Endothelial cell of umbilical vein (primary cell): Measurements from ENCODE around the gene CUTA. TPM values are rescaled to one million over a fixed set of nuclear protein-coding genes. Genes with fewer than 3 reads are reported as not detected.

Experiments
- BruUV-seq: library from RNA; stranded (reverse); fragments of 400-500 nt; replicated peaks from 2 replicates; lab custom pipeline; 2021; lab: Mats Ljungman, UMichigan
- CTCF ChIA-PET: fragments of 300-600, 350-600 bp; sonication (Branson Sonifier 250); formaldehyde crosslinking; loops from one replicate; lab custom pipeline; 2021; ENCODE audit warnings: antibody characterized with exemption, inconsistent platforms; lab: Charles Lee
- POLR2A ChIA-PET: fragments of 300-600, 350-600 bp; sonication (Branson Sonifier 250); formaldehyde crosslinking; loops from one replicate; lab custom pipeline; 2021; ENCODE audit warnings: antibody characterized with exemption, inconsistent platforms; lab: Charles Lee
- DNase-seq: peaks from one replicate; pipeline ENCODE4 v3.0.0-alpha.2; 2011; ENCODE audit warnings: low read depth, low spot score
- FAIRE-seq: peaks from 2 replicates; lab custom pipeline; 2011; peaks lifted over from hg19 to GRCh38; lab: Jason Lieb, UNC
- H2AFZ ChIP-seq: 2 replicates; pipeline ENCODE4 v1.6.0; 2012; ENCODE audit warnings: low read depth, low read length, control low read depth, inconsistent platforms
- H3K27ac ChIP-seq: 2 replicates; pipeline ENCODE4 v1.5.1; 2011; ENCODE audit warnings: low read depth, mild to moderate bottlenecking, control low read depth, low read length, moderate library complexity; ENCODE audit not compliant: insufficient read depth
- H3K27me3 ChIP-seq, 2 experiments: 2 replicates each; pipeline versions ENCODE4 v1.6.0 to v1.6.1; 2011; ENCODE audit warnings: low read length in 2 of 2, mixed read lengths in 1 of 2; ENCODE audit not compliant: control insufficient read depth in 2 of 2, insufficient read depth in 2 of 2
- H3K36me3 ChIP-seq, 2 experiments: 2 replicates in 1 of 2; 3 replicates in 1 of 2; pipeline ENCODE4 v1.5.1; 2011; ENCODE audit warnings: low read length in 2 of 2, mild to moderate bottlenecking in 1 of 2, moderate library complexity in 1 of 2; ENCODE audit not compliant: control insufficient read depth in 2 of 2, insufficient read depth in 2 of 2; ENCODE audit errors: extremely low read depth in 1 of 2
- H3K4me1 ChIP-seq: 3 replicates; pipeline ENCODE4 v1.5.1; 2011; ENCODE audit warnings: mild to moderate bottlenecking, low read length; ENCODE audit not compliant: control insufficient read depth, insufficient read depth; ENCODE audit errors: extremely low read depth
- H3K4me2 ChIP-seq: 2 replicates; pipeline ENCODE4 v1.6.1; 2011; ENCODE audit warnings: low read length, control low read depth, mixed read lengths; ENCODE audit not compliant: insufficient read depth
- H3K4me3 ChIP-seq, 3 experiments: fragments of 200-600 bp in 1 of 3; sonication (generic), shearing (Covaris generic) in 1 of 3; replicated peaks in 1 of 3; 2 replicates each; pipeline ENCODE4 v1.5.1; 2011 to 2016; ENCODE audit warnings: control low read depth in 3 of 3, low read length in 3 of 3, mild to moderate bottlenecking in 2 of 3, inconsistent platforms in 1 of 3, low read depth in 1 of 3, moderate library complexity in 1 of 3; ENCODE audit not compliant: insufficient read depth in 1 of 3
- H3K79me2 ChIP-seq: 2 replicates; pipeline ENCODE4 v1.6.0; 2012; ENCODE audit warnings: low read length, inconsistent platforms; ENCODE audit not compliant: control insufficient read depth, insufficient read depth
- H3K9ac ChIP-seq: replicated peaks from 2 replicates; pipeline ENCODE3; 2011; ENCODE audit warnings: low read length, control low read depth; ENCODE audit not compliant: insufficient read depth; ENCODE audit errors: extremely low read depth
- H3K9me1 ChIP-seq: replicated peaks from 3 replicates; pipeline ENCODE4 v1.6.0; 2011; ENCODE audit warnings: mild to moderate bottlenecking, low read length; ENCODE audit not compliant: control insufficient read depth, insufficient read depth; ENCODE audit errors: extremely low read depth
- H3K9me3 ChIP-seq: replicated peaks from 2 replicates; pipeline ENCODE4 v1.5.1; 2012; ENCODE audit warnings: low read length, inconsistent platforms; ENCODE audit not compliant: control insufficient read depth, insufficient read depth
- H4K20me1 ChIP-seq: replicated peaks from 2 replicates; pipeline ENCODE3; 2011; ENCODE audit warnings: mild to moderate bottlenecking, low read length; ENCODE audit not compliant: control insufficient read depth, insufficient read depth; ENCODE audit errors: extremely low read depth
- CTCF ChIP-seq, 2 donors: IDR thresholded peaks; 1 replicate in 1 of 2; 2 replicates in 1 of 2; pipeline ENCODE4 v1.5.1; 2011; ENCODE audit warnings: low read length in 2 of 2, mild to moderate bottlenecking in 2 of 2, moderate library complexity in 2 of 2, control low read depth in 1 of 2, inconsistent platforms in 1 of 2, low read depth in 1 of 2; ENCODE audit not compliant: insufficient read depth in 1 of 2; ENCODE audit errors: extremely low read depth in 1 of 2
- MAX ChIP-seq: IDR thresholded peaks from 2 replicates; pipeline ENCODE4 v1.6.1; 2011; ENCODE audit not compliant: insufficient read depth, insufficient read length
- POLR2A ChIP-seq: IDR thresholded peaks from 2 replicates; pipeline ENCODE4 v1.6.1; 2012; ENCODE audit warnings: low read depth, mild to moderate bottlenecking, control low read depth, low read length
- POLR2AphosphoS5 ChIP-seq: IDR thresholded peaks from 2 replicates; pipeline ENCODE4 v1.6.1; 2012; ENCODE audit warnings: low read depth, mild to moderate bottlenecking, control low read depth, low read length, moderate library complexity; ENCODE audit not compliant: insufficient read depth
- dilution Hi-C: fragments of 300-500 bp; cut with MboI; formaldehyde crosslinking; loops from one replicate; pipeline ENCODE4 v1.15.0; 2019; ENCODE audit warnings: low sequenced_read_pairs; ENCODE audit not compliant: extremely low pct_ligation_motif_present
- intact Hi-C: fragments of 100-400 bp; cut with micrococcal nuclease; formaldehyde crosslinking; loops from one replicate; pipeline ENCODE4 v1.10.0; 2022
- polyA plus RNA-seq, 4 experiments: library from polyadenylated mRNA; depleted of rRNA in 3 of 4; stranded (reverse) in 3 of 4; unstranded in 1 of 4; fragments of >200 nt; gene quantifications; 2 replicates each; pipeline versions ENCODE4 v1.2.1 to v1.2.3, GENCODE V29; 2011 to 2012; ENCODE audit warnings: missing spikeins in 1 of 4
- total RNA-seq: library from RNA; stranded (reverse); gene quantifications from 2 replicates; pipeline ENCODE4 v1.2.3, GENCODE V29; 2021

CUTA gene
- total and polyA plus RNA-seq, 2 donors (not counting 3 experiments of a cell fraction or from before 2014, with no cell fraction given): 133 to 202 TPM

- Histone ChIP-seq H3K27me3 (no peaks in the 10 kb centered on the region), H3K27ac (peak within 1 kb of the TSS; percentile 57), H3K4me2 (peak within 1 kb of the TSS; percentile 64), H4K20me1 (no peaks in the 10 kb centered on the region), H3K36me3 (peaks cover 0 to 2% of the 10 kb centered on the region in 2 experiments), H3K9ac (peak within 1 kb of the TSS; percentile 55), H3K4me3 (peak within 1 kb of the TSS; percentile 73 to 85 (median 84)), H3K9me3 (no peaks in the 10 kb centered on the region), H2AFZ (peak within 1 kb of the TSS; percentile 91), H3K4me1 (peaks cover 26% of the 10 kb centered on the region), H3K79me2 (peaks cover 47% of the 10 kb centered on the region), H3K9me1 (no peaks in the 10 kb centered on the region)
- intact Hi-C loops: loop anchor here (1.0 to 5.0 kb wide), 5 partner anchors 19 to 101 kb away; partner anchors contain the start of gene ZBTB9
- POLR2A ChIA-PET: no interaction called here
- DNase-seq: peak; percentile 100
- CTCF ChIA-PET: interaction anchor here (0.7 to 2.0 kb wide), 6 partner anchors 16 to 188 kb away, joined by 3 to 15 read pairs (median 4); partner anchors contain the start of genes BAK1 and ZBTB9
- dilution Hi-C loops: no loop called here
- FAIRE-seq: peak; percentile 99
- TF ChIP-seq POLR2AphosphoS5: no peak
- TF ChIP-seq POLR2A: peak; percentile 28
- TF ChIP-seq CTCF (IDR thresholded peaks at IDR 0.05; ENCODE audit: extremely low read depth in 1 of 2, insufficient read depth in 1 of 2, low read depth in 1 of 2, low read length in 2 of 2): peak; percentile 98 to 99
- peak; percentile 74 for TF ChIP-seq MAX
- TSS peak; percentile 55 for BruUV-seq
Observed at GRCh38 chr6:33391278-33391921, 26.5 kb downstream of the CUTA start, which contains the start of gene KIFC1. KIFC1 (plus strand) TSS chr6:33391823; CDS start chr6:33391986, 163 bp downstream.
